K562 (cell line): ENCODE results near the gene MED16. TPM values are rescaled to one million over a fixed set of nuclear protein-coding genes. Genes with fewer than 3 reads are reported as not detected.

Experiments used
- CCNT2 ChIP-seq: IDR thresholded peaks from 2 replicates; pipeline ENCODE4 v1.6.1; 2011; ENCODE audit warnings: borderline replicate concordance, low read depth, mild to moderate bottlenecking, moderate library complexity, mixed read lengths, low read length; ENCODE audit not compliant: insufficient read length; ENCODE audit errors: extremely low read depth
- E2F6 ChIP-seq, 2 experiments: IDR thresholded peaks; 2 replicates each; pipeline ENCODE4 v1.6.1; 2011; ENCODE audit warnings: borderline replicate concordance in 1 of 2, control low read depth in 1 of 2, low read depth in 1 of 2, low read length in 1 of 2, mild to moderate bottlenecking in 1 of 2, mixed read lengths in 1 of 2, moderate library complexity in 1 of 2; ENCODE audit not compliant: insufficient read depth in 1 of 2, insufficient read length in 1 of 2, poor library complexity in 1 of 2, severe bottlenecking in 1 of 2; ENCODE audit errors: extremely low read depth in 1 of 2
- E4F1 ChIP-seq: fragments of 250-450 bp; sonication (Bioruptor Pico); IDR thresholded peaks from 2 replicates; pipeline ENCODE4 v1.5.0; 2021; ENCODE audit warnings: mild to moderate bottlenecking, borderline replicate concordance
- ELF4 ChIP-seq: fragments of 450-650 bp; formaldehyde crosslinking; IDR thresholded peaks from 2 replicates; pipeline ENCODE4 v1.4.0; 2022; ENCODE audit warnings: missing genetic modification characterization
- HMGN3 ChIP-seq: IDR thresholded peaks from 2 replicates; pipeline ENCODE4 v1.6.1; 2011; ENCODE audit warnings: borderline replicate concordance, low read depth, mild to moderate bottlenecking, mixed read lengths, low read length; ENCODE audit not compliant: insufficient read length; ENCODE audit errors: extremely low read depth
- KDM1A ChIP-seq, 2 experiments: fragments of 450-650 bp; IDR thresholded peaks; 2 replicates each; pipeline ENCODE4 v1.6.1; 2016; ENCODE audit warnings: mild to moderate bottlenecking in 2 of 2
- L3MBTL2 ChIP-seq: fragments of 450-650 bp; IDR thresholded peaks from 2 replicates; pipeline ENCODE4 v1.6.1; 2016; ENCODE audit warnings: mild to moderate bottlenecking, moderate library complexity
- MAX ChIP-seq: sonication (generic); formaldehyde crosslinking; IDR thresholded peaks from 2 replicates; pipeline ENCODE4 v1.9.0; 2022; ENCODE audit warnings: mild to moderate bottlenecking, missing genetic modification reagents
- NRF1 ChIP-seq, 2 experiments: fragments of 450-650 bp; IDR thresholded peaks in 1 of 2; conservative IDR thresholded peaks in 1 of 2; 2 replicates each; pipeline ENCODE4 v1.6.1; 2014; ENCODE audit warnings: mild to moderate bottlenecking in 2 of 2
- POLR2A ChIP-seq: fragments of 450-650 bp; conservative IDR thresholded peaks from 2 replicates; pipeline ENCODE4 v1.6.1; 2016
- RBBP5 ChIP-seq: fragments of 200-600 bp; sonication (generic); IDR thresholded peaks from 2 replicates; pipeline ENCODE4 v1.6.1; 2012; ENCODE audit warnings: borderline replicate concordance, mild to moderate bottlenecking, low read length, control low read depth, inconsistent platforms; ENCODE audit not compliant: insufficient read depth, poor library complexity, severe bottlenecking
- SAFB ChIP-seq: fragments of 200-400 bp; formaldehyde crosslinking; IDR thresholded peaks from 2 replicates; pipeline ENCODE4 v1.6.1; 2017; ENCODE audit warnings: low read depth, low read length, borderline replicate concordance
- SMARCA4 ChIP-seq: fragments of 450-650 bp; IDR thresholded peaks from 2 replicates; pipeline ENCODE4 v1.6.1; 2016
- SP1 ChIP-seq: sonication (generic); formaldehyde crosslinking; IDR thresholded peaks from 2 replicates; pipeline ENCODE4 v1.8.1; 2022; ENCODE audit warnings: mild to moderate bottlenecking, missing genetic modification reagents
- STAT5B ChIP-seq: fragments of 250-450 bp; sonication (Bioruptor Pico); IDR thresholded peaks from 2 replicates; pipeline ENCODE4 v1.8.0; 2021; ENCODE audit warnings: mild to moderate bottlenecking, inconsistent platforms
- VEZF1 ChIP-seq: fragments of 200-800 bp; sonication (Bioruptor generic); IDR thresholded peaks from 2 replicates; pipeline ENCODE4 v1.6.1; 2017; ENCODE audit warnings: missing genetic modification characterization, missing compliant biosample characterization
- ZBTB7A ChIP-seq: IDR thresholded peaks from 2 replicates; pipeline ENCODE4 v1.6.1; 2011; ENCODE audit warnings: low read depth, mild to moderate bottlenecking, low read length, moderate library complexity, borderline replicate concordance; ENCODE audit not compliant: control insufficient read depth
- ZBTB8A ChIP-seq: fragments of 450-650 bp; IDR thresholded peaks from 2 replicates; pipeline ENCODE4 v1.6.1; 2018; ENCODE audit warnings: mild to moderate bottlenecking, moderate library complexity; ENCODE audit not compliant: partially characterized antibody
- ZNF217 ChIP-seq: sonication (generic); formaldehyde crosslinking; IDR thresholded peaks from 2 replicates; pipeline ENCODE4 v1.8.0; 2022; ENCODE audit warnings: mild to moderate bottlenecking, missing genetic modification reagents
- polyA plus RNA-seq, 8 experiments: library from polyadenylated mRNA; depleted of rRNA in 4 of 8; stranded (reverse) in 5 of 8; unstranded in 3 of 8; fragments of >200 nt; fragmentation: Nextera tagmentation in 2 of 8; fragmentation: Illumina TruSeq in 1 of 8; extraction: Ambion mirVana in 2 of 8; extraction: Trizol in 1 of 8; gene quantifications; 2 replicates each; pipeline versions ENCODE4 v1.2.1 to v1.2.3, GENCODE V29; 2011 to 2014; ENCODE audit warnings: inconsistent platforms in 1 of 8, missing spikeins in 1 of 8
- total RNA-seq, 7 experiments: library from RNA; depleted of rRNA in 6 of 7; stranded (reverse); fragments of >200 nt in 6 of 7; fragmentation: Illumina TruSeq in 2 of 7; extraction: Trizol in 2 of 7; gene quantifications; 2 replicates each; pipeline versions ENCODE4 v1.2.1 to v1.2.3, GENCODE V29; 2011 to 2021; ENCODE audit warnings: low replicate concordance in 1 of 7
- TF ChIP-seq, protein P1 (sequence below): fragments of 450-650 bp; IDR thresholded peaks from 2 replicates; pipeline ENCODE4 v1.6.1; 2016; ENCODE audit warnings: borderline replicate concordance

The MED16 gene
- total and polyA plus RNA-seq, 9 of the 15 experiments (the other 6 are each of a cell fraction or from before 2014, with no cell fraction given): 0.89 to 59.9 (median 8.6) TPM

DNA sequence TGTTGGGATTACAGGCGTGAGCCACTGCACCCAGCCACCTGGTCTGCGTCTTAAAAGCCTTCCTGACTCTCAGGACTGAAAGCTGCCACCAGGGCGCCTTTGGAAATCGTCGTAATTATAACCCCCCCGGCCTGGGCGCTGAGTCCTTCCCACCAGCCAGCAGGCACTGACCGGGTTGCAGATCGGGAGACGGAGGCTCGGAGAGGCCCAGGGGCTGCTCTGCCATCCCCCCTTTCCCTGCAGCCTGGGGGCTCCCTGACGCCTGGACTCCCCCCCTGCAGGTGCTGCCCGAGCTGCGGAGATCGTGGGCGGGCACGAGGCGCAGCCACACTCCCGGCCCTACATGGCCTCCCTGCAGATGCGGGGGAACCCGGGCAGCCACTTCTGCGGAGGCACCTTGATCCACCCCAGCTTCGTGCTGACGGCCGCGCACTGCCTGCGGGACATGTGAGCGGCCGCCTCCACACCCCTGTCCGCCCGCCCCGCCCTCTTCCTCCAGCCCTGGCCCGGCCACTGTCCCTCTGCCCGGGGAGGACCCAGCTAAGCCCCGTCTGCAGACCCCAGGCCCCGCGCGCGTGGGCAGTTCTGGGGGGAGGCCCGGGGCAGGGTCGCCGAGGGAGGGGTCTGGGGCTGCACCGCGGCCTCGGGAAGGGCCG is 49.7 kb downstream of the MED16 start (continued):
- TF ChIP-seq ZBTB7A: peak; percentile 89; the same call in 1 of the 2 replicates
- TF ChIP-seq VEZF1: peak; percentile 44; the same call in 1 of the 2 replicates
- TF ChIP-seq SP1: 0 out of 2 replicates have a peak, but pooled peaks have one; percentile 69
- peak; percentile 84 for TF ChIP-seq MAX (CRISPR knock-in tag)
- TF ChIP-seq HMGN3: peak; percentile 16
- TF ChIP-seq POLR2A: no peak
- no peak for TF ChIP-seq ZNF217 (CRISPR knock-in tag)
- peak in 1 of 2 experiments; percentile 3; a peak in 1 of 4 replicates for TF ChIP-seq KDM1A (IDR thresholded peaks at IDR 0.05)
- no peak for TF ChIP-seq STAT5B (CRISPR knock-in tag)
- peak; percentile 97 for TF ChIP-seq L3MBTL2
- TF ChIP-seq, protein P1, sequence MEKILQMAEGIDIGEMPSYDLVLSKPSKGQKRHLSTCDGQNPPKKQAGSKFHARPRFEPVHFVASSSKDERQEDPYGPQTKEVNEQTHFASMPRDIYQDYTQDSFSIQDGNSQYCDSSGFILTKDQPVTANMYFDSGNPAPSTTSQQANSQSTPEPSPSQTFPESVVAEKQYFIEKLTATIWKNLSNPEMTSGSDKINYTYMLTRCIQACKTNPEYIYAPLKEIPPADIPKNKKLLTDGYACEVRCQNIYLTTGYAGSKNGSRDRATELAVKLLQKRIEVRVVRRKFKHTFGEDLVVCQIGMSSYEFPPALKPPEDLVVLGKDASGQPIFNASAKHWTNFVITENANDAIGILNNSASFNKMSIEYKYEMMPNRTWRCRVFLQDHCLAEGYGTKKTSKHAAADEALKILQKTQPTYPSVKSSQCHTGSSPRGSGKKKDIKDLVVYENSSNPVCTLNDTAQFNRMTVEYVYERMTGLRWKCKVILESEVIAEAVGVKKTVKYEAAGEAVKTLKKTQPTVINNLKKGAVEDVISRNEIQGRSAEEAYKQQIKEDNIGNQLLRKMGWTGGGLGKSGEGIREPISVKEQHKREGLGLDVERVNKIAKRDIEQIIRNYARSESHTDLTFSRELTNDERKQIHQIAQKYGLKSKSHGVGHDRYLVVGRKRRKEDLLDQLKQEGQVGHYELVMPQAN: no peak
- no peak for TF ChIP-seq CCNT2
- peak; percentile 21 for TF ChIP-seq RBBP5
- TF ChIP-seq NRF1 (conservative IDR thresholded peaks at IDR 0.05 in 1 of 2, IDR thresholded peaks at IDR 0.05 in 1 of 2): peak; percentile 37 to 54; a peak in 3 of 4 replicates
- TF ChIP-seq ZBTB8A: no peak
- TF ChIP-seq E4F1 (CRISPR knock-in tag): no peak
- peak; percentile 31; the same call in 1 of the 2 replicates for TF ChIP-seq SAFB
- peak; percentile 83 to 91 for TF ChIP-seq E2F6 (IDR thresholded peaks at IDR 0.05; ENCODE audit: borderline replicate concordance in 1 of 2, extremely low read depth in 1 of 2, insufficient read depth in 1 of 2, insufficient read length in 1 of 2, low read depth in 1 of 2, low read length in 1 of 2, poor library complexity in 1 of 2, severe bottlenecking in 1 of 2)
- TF ChIP-seq SMARCA4: no peak
- TF ChIP-seq ELF4: no peak
